ENCODE measurements around the gene TTC1. TPM values are rescaled to one million over a fixed set of nuclear protein-coding genes. Genes with fewer than 3 reads are reported as not detected.
"Not testable (repeated sequence)": the region's sequence is repeated elsewhere in the genome, so short reads cannot be mapped to it uniquely, and the experiment has no call there.

TTC1 gene
- total RNA-seq, 3 donors from 2014 or later = 36.3 to 45.2 (median 41.0) TPM

DNA sequence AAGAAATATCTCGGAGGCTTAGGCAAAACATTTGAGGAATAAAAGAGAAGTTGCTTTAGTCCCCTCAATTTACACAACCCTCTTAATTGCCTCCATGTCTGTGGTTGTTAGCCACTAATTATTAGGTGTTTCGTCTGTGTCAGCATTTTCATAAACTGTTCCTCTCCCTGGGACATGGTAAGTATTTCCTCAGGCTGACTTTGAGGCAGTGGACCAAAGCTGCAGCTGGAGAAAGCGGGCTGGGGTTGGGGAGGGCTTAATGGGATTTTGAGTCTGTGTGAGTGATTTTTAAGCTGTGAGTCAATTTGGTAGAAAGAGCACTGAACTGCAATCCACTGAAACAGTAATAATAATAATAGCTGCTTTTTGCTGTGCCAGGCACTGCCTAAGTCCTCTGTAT, 13.0 kb upstream of the TTC1 start:
- Histone ChIP-seq H3K36me3 (no peaks in the 10 kb centered on the region), H3K27ac (no peak overlapping the region), H3K27me3 (no peaks in the 10 kb centered on the region), H3K4me3 (no peak overlapping the region), H3K4me1 (no peaks in the 10 kb centered on the region), H3K9me3 (peaks cover 0 to 10% of the 10 kb centered on the region in 2 donors)
- DNase-seq (ENCODE audit: low spot score in 2 of 2) = no peak
- intact Hi-C loops (cut with DNase I; ENCODE audit: low total_unique reads) = no loop called here
- TF ChIP-seq POLR2A (IDR thresholded peaks at IDR 0.05) = no peak
- TF ChIP-seq CTCF (IDR thresholded peaks at IDR 0.05) = no peak
- no peak for TF ChIP-seq POLR2AphosphoS5 (IDR thresholded peaks at IDR 0.05)

DNA sequence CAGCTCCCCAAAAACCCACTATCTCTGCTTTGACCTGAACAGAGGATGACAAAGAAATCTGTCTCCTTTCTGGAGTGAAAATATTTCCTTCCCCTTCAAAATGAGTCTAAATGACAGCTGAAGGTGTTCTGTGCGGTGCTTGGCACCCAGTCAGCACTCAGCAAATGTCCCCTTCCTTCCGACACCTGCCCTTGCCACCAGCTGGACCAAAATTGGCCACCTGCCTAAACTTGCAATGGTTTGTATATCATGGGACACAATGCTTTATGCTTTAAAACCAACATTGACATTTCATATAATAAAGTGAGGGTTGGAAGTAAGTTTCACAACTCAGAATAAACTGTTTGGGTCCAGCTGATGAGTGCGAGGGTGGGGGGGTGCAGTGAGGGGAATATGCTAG, 7.5 kb upstream of the TTC1 start:
- Histone ChIP-seq H3K27ac (no peak overlapping the region), H3K4me3 (no peak overlapping the region), H3K27me3 (no peaks in the 10 kb centered on the region), H3K4me1 (no peaks in the 10 kb centered on the region), H3K9me3 (no peaks in the 10 kb centered on the region), H3K36me3 (no peaks in the 10 kb centered on the region)
- no peak for DNase-seq (ENCODE audit: low spot score in 2 of 2)
- intact Hi-C loops (cut with DNase I; ENCODE audit: low total_unique reads) = no loop called here
- TF ChIP-seq POLR2A (IDR thresholded peaks at IDR 0.05) = no peak
- no peak for TF ChIP-seq CTCF (IDR thresholded peaks at IDR 0.05)
- no peak for TF ChIP-seq POLR2AphosphoS5 (IDR thresholded peaks at IDR 0.05)

GRCh38 chr5:160007514-160007913, 1.4 kb upstream of the TTC1 start:
- Histone ChIP-seq H3K27ac (no peak overlapping the region), H3K9me3 (no peaks in the 10 kb centered on the region), H3K36me3 (no peaks in the 10 kb centered on the region), H3K4me1 (peaks cover 0 to 6% of the 10 kb centered on the region in 2 donors), H3K4me3 (no peak overlapping the region), H3K27me3 (no peaks in the 10 kb centered on the region)
- intact Hi-C loops (cut with DNase I; ENCODE audit: low total_unique reads) = no loop called here
- TF ChIP-seq CTCF (IDR thresholded peaks at IDR 0.05) (no peak), POLR2AphosphoS5 (IDR thresholded peaks at IDR 0.05) (no peak), POLR2A (IDR thresholded peaks at IDR 0.05) (no peak)
- DNase-seq (ENCODE audit: low spot score in 2 of 2) = no peak

- H3K27me3 ChIP-seq; H3K9me3 ChIP-seq; DNase-seq (ENCODE audit: low spot score in 2 of 2); intact Hi-C loops (cut with DNase I; ENCODE audit: low total_unique reads); H3K36me3 ChIP-seq; H3K4me1 ChIP-seq: not testable (repeated sequence)
- Histone ChIP-seq H3K4me3 (peak overlapping the region; percentile 73 to 84 (median 79)), H3K27ac (peak overlapping the region in 1 of 2 donors; percentile 87)
Observed at GRCh38 chr5:160008529-160008876, 436 bp upstream of the TTC1 start.

DNA sequence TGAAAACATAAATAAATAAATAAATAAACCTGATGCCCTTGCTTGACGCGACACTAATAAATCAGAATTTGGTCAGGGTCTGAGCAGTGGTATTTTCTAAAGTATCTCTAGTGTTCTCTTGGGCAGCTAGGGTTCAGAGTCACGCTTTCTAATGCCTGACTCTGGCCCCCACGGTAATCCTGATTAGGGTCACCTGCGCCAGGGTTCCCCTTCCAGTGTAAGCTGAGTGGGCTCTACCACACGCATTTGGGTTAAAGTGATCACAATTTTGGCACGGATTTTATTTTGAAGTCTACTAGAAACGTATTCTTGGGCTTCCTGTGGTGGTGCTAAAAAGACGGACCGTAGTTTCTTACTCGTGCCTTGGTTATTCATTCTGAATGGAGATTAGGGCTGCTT, 651 bp downstream of the TTC1 start:
- Histone ChIP-seq H3K27ac (peak overlapping the region in 1 of 2 donors; percentile 87), H3K9me3 (no peaks in the 10 kb centered on the region), H3K4me1 (peaks cover 0 to 6% of the 10 kb centered on the region in 2 donors), H3K36me3 (no peaks in the 10 kb centered on the region), H3K4me3 (peak overlapping the region; percentile 73 to 84 (median 79)), H3K27me3 (no peaks in the 10 kb centered on the region)
- intact Hi-C loops (cut with DNase I; ENCODE audit: low total_unique reads) = no loop called here
- TF ChIP-seq CTCF (IDR thresholded peaks at IDR 0.05) (no peak), POLR2AphosphoS5 (IDR thresholded peaks at IDR 0.05) (no peak), POLR2A (IDR thresholded peaks at IDR 0.05) (no peak)
- no peak for DNase-seq (ENCODE audit: low spot score in 2 of 2)

GRCh38 chr5:160011471-160011870, 2.5 kb downstream of the TTC1 start:
- peaks cover 0 to 6% of the 10 kb centered on the region in 2 donors for H3K4me1 ChIP-seq
- TF ChIP-seq POLR2A (IDR thresholded peaks at IDR 0.05) = no peak
- no peak for TF ChIP-seq CTCF (IDR thresholded peaks at IDR 0.05)
- TF ChIP-seq POLR2AphosphoS5 (IDR thresholded peaks at IDR 0.05) = no peak

DNA sequence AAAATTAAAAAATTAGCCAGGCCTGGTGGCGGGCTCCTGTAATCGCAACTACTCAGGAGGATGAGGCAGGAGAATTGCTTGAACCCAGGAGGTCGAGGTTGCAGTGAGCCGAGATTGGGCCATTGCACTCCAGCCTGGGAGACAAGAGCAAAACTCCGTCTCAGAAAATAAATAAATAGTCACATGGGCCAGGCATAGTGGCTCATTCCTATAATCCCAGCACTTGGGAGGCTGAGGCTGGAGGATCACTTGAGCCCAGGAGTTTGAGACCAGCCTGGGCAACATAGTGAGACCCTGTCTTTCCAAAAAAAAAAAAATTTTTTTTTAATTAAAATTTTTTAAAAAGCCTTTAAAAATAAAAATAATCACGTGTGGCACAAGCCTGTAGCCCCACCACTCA, 5.3 kb downstream of the TTC1 start:
- H3K9me3 ChIP-seq; H3K4me3 ChIP-seq; H3K27ac ChIP-seq; H3K27me3 ChIP-seq; DNase-seq (ENCODE audit: low spot score in 2 of 2); H3K36me3 ChIP-seq; intact Hi-C loops (cut with DNase I; ENCODE audit: low total_unique reads); H3K4me1 ChIP-seq: not testable (repeated sequence)

More at GRCh38 chr5:160011471-160011870, 2.5 kb downstream of the TTC1 start:
- no peak overlapping the region for H3K4me3 ChIP-seq
- H3K27me3 ChIP-seq = no peaks in the 10 kb centered on the region
- no peak for DNase-seq (ENCODE audit: low spot score in 2 of 2)
- no peaks in the 10 kb centered on the region for H3K9me3 ChIP-seq
- H3K27ac ChIP-seq = no peak overlapping the region
- intact Hi-C loops (cut with DNase I; ENCODE audit: low total_unique reads) = no loop called here
- H3K36me3 ChIP-seq = no peaks in the 10 kb centered on the region
